Cortex of kidney (tissue), 1 donor: Measurements from ENCODE around the gene FAM110A.
"Not testable (repeated sequence)": the region's sequence is repeated elsewhere in the genome, so short reads cannot be mapped to it uniquely, and the experiment has no call there.

Experiments
- DNase-seq: peaks from one replicate; lab custom pipeline; 2025; lab: John Stamatoyannopoulos, UW

Gene FAM110A

DNA sequence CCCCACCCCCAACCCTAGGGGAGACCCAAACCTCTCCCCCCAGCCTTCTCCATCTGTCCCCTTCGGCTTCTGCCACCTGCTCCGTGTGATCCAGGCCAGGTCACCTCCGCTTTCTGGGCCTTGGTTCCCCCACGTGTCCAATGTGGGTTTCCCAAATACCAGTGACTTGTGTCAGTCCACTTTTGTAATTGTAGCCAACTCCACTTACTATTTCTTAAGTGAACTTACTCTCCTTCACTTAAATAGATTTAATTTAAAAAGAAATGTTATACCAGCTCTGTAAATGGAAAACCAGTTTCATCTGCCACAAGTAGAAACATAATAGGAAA, 10.0 kb upstream of the FAM110A start:
- DNase-seq, result no peak

DNA sequence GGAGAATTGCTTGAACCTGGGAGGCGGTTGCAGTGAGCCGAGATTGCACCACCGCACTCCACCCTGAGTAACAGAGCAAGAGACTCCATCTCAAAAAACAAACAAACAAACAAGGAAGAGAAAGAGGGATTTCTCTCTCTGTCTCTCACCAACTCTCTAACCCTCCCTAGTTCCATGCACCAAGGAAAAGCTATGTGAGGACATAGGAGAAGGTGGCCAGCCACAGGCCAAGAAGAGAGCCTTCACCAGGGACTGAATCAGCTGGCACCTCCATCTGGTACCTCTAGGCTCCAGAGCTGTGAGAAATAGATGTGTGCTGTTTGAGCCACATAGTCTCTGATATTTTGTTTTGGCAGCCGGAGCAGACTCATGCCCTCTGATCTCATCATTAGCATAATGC, 9.0 kb upstream of the FAM110A start:
- no peak for DNase-seq

DNA sequence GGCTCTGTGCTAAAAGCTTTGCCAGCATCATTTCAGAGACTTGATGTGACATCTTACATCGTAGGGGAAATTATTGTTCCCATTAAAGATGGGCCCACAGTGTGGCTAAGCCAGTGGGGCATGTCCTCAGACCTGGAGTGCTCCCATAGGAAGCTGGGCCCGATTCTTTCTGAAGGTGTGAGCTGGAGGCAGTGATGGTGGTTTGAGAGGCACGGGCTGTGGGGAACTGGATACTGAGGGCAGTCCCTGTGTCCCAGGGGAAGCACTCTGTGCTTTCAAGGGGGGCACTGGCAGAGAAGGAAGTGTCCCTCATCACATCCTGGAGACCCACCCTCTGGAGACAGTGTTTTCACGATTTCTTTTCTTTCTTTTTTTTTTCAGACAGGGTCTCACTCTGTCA, 8.6 kb upstream of the FAM110A start:
- no peak for DNase-seq

DNA sequence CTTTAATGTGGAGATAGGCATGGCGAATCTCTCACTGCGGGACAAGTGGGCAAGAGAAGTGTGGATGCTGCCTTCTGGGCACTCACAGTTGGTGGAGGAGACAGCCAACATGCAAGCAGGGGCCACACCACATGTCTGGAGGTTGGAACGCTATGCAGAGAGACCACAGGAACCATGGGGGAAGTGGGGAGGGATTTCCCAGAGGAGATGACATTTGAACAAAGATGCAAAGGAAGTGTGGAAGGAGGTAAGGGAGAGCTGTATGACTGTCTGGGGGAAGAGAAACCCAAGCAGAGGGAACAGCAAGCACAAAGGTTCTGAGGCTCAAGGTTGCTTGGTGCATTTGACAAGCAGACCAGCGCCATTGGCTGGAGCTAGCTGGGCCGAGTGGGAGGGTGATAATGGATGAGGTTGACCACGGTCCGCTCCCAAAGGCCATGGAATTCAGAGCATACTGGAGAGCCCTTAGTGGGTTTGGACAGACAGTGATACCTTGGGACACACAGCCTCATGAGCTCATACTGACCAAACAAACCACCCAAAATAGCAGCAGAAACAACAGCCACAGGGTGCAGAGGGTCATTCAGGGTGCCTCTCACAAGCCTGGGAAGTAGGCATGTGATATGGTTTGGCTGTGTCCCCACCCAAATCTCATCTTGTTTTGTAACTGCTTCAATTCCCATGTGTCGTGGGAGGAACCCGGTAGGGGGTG, 7.6 kb upstream of the FAM110A start:
- DNase-seq, result no peak

DNA sequence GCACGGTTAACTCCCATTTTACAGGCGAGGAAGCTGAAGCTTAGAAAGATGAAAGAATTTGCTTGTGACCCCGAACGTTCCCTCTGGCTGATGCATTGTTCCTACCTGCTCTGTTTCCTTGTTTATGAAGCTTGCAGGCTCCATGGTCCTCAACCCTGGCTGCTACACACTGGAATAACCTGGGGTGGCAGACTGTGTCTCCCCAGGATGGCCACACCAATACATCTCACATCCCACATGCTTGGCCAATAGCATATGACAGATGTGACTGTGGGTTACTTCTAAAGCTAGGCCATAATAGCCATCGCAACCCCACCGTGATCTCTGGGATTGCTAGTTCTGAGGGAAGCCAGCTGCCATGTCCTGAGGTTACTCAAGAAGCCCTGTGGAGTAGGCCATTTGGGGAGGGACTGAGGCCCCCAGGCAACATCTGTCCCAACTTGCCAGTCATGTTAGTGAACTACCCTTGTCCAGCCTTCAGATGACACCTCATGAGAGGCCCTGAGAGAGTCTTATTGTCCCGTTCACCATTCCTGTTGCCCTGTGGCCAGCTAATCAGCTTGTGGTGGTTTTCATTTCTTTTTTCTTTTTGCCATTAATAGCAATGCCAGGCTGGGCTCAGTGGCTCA, 6.7 kb upstream of the FAM110A start:
- no peak for DNase-seq

DNA sequence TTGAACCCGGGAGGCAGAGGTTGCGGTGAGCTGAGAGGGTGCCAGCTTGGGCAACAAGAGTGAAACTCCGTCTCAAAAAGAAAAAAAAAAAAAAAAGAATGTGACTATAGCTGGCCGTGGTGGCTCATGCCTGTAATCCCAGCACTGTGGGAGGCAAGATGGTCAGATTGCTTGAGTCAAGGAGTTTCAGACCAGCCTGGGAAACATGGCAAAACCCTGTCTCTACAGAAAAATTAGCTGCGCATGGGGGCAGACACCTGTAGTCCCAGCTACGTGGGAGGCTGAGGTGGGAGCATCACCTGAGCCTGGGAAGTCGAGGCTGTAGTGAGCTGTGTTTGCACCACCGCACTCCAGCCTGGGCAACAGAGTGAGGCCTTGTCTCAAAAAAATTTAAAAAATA, 5.5 kb upstream of the FAM110A start:
- not testable (repeated sequence) for DNase-seq

DNA sequence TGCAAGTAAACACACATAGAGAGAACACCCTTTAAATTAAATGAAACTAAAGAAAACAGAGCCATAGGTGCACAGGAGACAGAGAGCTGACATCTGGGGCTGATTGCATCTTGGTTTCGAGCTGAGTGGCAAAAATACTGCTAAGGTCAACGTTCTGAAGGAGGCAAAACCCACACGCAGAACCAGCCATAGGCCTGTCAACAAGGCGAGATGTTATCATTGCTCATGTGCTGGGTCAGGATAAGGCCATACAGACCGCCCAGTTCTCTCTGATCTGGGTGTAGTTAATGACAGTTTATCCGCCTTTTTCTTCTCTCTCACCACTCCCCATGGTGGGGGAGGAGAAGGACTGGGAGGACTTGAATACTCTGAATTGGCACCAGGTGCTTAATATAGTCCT, 4.5 kb upstream of the FAM110A start:
- no peak for DNase-seq

GRCh38 chr20:829551-829950, 4.0 kb upstream of the FAM110A start:
- DNase-seq, result no peak

DNA sequence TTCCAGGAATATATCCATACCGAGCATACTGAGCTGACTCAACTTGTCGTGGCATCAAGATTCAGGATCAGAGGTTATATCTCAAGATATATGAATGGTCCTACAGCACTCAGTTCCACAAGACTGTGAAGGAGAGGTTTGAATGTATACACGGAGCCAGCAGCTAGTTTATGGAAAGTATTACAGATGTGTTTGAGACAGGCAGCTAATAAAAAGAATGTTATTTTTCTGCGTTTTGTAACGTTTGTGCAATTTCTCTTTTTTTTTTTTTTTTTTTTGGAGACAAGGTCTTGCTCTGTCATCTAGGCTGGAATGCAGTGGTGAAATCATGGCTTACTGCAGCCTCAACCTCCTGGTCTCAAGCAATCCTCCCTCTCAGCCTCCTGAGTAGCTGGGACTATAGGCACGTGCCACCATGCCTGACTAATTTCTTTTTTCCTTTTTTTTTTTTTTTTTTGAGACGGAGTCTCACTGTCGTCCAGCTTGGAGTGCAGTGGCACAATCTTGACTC, 3.4 kb upstream of the FAM110A start:
- no peak for DNase-seq

GRCh38 chr20:831251-831650, 2.3 kb upstream of the FAM110A start:
- no peak for DNase-seq

DNA sequence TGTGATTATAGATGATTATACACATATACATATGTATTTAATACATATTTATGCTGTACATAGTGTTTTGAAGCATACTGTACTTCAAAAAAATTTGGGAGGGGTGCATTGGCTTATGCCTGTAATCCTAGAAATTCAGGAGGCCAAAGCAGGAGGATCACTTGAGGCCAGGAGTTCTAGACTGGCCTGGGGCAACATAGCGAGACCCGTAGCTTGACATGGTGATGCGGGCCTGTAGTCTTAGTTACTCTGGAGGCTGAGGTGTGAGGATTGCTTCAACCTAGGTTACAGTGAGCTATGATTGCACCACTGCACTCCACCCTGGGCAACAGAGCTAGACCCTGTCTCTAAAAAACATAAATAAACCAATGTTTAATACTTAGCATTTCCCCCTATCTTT, 1.6 kb upstream of the FAM110A start:
- no peak for DNase-seq

GRCh38 chr20:833121-833449, 430 bp upstream of the FAM110A start:
- DNase-seq, result no peak

DNA sequence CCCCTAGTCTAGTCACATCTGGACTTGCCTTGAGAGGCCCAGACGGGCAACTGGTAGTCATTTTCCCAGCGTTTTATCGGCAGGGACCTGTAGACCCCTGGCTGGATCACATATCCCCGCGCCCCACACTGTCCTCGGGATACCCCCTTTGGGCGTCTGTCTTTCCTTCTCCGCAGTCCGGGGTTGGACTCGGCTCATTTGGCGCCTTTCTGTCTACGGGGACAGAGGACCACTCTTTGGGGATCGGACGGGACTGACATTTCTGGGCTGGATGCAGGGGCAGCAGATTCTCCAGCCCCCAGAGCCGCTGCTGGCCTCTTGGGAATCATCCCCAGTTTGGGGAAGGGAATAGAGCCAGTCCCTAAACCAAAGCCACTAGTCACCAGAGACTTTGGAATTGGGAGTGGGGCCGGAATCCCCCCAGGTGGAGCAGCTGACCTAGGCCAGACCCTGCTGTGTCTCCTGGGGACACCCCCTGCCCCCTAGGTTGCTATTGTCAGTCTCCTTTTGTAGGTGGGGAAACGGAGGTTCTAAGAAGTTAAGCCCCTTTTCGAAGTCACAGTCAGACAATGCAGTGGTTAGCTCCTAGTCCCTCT, 734 bp downstream of the FAM110A start:
- DNase-seq, result no peak

DNA sequence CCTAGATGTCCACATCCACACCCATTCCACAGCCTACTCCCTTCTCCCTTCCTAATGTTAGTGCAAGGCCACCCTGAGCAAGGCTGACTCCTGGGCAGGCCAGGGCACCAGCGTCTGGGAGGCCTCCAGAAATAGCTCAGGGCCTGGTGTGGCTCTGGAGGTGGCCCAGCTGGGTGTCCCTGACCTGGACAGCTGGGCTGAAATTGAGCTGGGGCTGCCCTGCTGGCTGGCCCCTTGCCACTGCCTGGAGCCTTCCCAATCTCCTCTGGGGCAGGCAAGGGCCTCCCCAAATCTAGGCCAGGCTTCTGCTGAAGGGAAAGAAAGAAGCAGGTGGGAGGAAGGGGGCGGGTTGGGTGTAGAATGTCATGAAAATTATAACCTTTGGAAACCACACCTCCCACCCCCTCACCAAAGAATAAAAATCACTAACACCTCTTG, 2.1 kb downstream of the FAM110A start:
- no peak for DNase-seq

- DNase-seq, result no peak
These were observed 2.7 kb downstream of the FAM110A start for GRCh38 chr20:836190-836589.

GRCh38 chr20:839015-839414, 5.5 kb downstream of the FAM110A start:
- DNase-seq, result no peak

DNA sequence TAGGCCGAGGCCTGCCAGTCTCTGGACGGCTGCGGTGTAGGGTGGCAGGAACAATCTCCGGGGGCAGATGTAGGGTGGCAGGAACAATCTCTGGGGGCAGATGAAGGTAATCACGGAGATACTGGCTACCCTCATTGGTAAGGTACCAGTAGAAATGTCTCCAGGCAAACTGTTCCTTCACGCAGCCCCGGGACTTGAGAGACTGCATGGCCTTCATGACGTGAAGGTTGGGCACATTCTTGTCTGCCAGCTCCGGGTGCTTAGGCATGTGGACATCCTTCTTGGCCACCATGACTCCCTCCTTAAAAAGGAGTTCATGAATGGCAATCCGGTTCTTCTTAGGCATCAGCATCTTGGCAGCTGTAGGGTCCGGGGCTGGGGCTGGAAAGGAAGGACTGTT, 6.1 kb downstream of the FAM110A start:
- DNase-seq, result no peak

GRCh38 chr20:840503-840857, 7.0 kb downstream of the FAM110A start:
- no peak for DNase-seq

DNA sequence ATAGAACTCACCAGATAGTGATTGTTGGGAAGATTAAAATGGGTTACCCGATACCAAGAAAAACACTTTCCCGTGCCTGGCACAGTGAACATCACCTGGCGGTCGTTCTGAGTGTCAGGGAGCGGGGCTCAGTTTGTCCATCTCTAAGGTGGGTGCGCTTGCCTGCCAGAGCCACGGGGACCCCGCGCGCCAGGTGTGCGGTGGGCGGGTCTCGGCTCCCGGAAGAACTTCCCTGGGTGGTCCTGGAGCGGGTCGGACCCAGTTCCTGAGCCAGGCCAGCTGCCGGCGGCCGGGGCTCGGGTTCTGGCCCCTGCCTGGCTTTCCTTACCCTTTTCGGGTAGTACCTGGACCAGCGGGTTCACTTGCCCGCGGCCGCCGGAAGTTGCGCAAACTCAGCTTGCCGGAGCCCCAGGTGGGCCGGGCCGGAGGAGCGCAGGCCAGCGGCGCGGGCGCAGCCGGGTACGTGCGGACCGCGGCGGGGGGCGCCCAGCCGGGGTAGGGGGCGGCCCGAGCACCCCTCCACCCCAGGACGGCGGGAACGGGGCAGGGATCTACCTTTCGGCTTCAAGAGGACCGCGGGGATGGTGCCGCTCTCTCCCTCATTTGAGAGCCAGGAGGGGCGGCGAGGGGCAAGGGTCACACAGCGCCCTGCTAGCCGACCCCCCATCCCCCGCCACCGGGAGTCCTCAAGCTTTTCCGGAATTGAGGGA, 7.5 kb downstream of the FAM110A start:
- DNase-seq, result no peak

DNA sequence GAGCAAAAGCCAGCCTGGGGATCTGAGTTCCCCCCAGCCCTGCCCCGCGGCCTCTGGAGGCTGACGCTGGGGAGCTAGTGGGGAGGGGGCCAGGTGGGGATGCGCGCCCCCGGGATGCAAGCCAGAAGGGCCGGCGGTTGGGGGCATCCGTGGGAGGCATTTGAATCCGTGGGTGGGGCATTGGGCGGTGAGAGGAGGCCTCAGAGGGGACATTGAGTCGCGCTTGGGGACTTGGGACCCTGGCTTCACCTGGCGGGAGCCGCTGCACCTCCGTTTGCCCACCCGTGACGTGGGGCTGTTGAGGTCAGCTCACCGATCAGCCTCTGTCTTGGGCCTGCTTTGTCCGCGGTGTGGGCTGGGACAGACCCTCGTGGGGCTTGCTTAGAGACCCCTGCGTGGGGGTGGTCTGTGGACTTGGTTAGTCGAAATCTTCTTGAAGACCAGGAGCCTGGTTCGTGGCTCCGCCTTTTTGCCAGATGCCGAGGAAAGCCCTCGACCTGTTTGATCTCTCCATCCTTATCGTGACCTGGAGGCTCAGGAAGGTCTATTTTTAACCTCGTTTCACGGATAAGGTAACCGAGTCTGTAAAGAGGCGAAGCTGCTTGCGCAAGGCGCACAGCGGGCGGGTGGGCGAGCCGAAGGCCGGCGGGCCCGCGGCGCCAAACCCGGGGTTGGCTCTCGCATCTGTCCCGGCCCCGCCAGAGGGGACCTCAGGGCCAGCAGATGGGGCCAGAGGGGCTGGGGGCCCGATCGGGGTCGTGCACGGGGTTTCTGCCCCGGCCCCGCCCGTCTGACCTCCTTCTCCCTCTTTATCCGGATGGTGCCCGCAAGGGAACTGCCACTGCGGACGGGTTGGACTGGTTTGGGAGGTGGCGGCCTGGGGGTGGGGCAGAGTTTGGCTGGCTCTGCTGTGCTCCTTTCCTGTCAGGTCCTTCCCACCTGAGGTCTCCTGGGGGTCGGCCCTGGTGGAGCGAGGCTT, 8.3 kb downstream of the FAM110A start:
- DNase-seq, result no peak

- no peak for DNase-seq
These were observed 9.0 kb downstream of the FAM110A start for GRCh38 chr20:842547-842940.

DNA sequence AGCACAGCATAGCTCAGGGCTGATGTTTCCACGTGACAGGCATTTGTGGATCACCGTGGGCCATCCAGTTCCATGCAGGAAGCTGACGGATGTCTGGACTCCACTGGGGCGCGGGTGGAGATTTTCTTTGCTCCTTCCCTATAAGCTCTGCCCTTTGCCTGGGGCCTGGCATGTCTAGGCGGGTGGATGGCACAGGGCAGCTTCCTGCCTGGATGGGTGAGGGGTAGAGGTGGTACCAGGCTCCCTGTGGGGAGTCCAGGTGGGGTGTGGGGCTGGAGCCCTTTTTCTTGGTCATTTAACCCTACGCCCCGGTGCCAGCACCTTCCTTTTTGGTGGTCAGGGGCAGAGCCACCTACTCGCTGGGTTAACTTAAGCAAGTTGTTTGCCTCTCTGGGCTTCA, 10.4 kb downstream of the FAM110A start:
- DNase-seq, result no peak
